Fibroblast of skin of abdomen (primary cell): ENCODE results near the gene LEPR.
A peak's percentile ranks its signal among the peaks of the same experiment; 100 is the strongest.
"Not testable (repeated sequence)": the region's sequence is repeated elsewhere in the genome, so short reads cannot be mapped to it uniquely, and the experiment has no call there.

Experiments used
- DNase-seq: peaks from one replicate; pipeline ENCODE4 v3.0.0-alpha.2; 2013

LEPR gene

DNA sequence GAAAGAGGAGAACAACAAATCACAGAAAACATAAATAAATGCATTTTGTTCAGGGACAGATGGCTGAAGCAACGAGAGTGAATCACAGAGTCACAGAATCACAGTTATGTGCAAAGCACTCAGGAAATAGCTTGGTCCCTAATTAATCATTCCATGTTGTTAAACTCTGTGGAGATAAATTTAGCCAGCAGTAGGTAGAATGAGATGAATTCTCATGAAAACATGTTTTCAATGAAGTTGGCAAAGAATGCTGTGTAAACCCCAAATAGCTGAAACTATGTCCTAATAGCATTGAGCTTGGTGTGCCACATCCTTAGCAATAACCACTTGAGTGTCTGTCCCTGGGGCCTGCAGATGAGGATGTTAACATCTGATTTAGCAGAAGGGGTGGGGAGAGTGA lies 20.4 kb downstream of the LEPR start:
- peak; percentile 68 for DNase-seq

DNA sequence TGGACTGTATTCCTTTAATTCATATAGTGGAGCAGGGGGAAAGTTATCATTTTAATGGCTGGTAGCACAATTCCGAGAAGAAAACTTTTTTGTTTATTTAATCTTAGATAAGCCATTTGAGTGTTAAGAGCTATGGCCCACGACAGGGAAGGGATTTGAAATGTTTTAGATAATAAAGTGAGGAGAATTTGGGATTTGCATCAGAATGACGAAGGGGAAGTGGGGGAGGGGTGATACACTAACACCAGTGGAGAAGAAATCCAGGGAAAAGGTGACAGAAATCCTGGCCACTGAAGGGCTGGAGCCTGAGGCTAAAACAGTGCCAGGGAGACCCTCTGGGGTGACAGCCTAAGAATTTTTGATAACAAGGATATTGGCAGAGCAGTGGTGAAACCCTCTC lies 21.0 kb downstream of the LEPR start:
- no peak for DNase-seq

- DNase-seq: no peak
These were observed 22.0 kb downstream of the LEPR start for GRCh38 chr1:65442442-65442841.

GRCh38 chr1:65443647-65444046 lies 23.2 kb downstream of the LEPR start:
- no peak for DNase-seq

DNA sequence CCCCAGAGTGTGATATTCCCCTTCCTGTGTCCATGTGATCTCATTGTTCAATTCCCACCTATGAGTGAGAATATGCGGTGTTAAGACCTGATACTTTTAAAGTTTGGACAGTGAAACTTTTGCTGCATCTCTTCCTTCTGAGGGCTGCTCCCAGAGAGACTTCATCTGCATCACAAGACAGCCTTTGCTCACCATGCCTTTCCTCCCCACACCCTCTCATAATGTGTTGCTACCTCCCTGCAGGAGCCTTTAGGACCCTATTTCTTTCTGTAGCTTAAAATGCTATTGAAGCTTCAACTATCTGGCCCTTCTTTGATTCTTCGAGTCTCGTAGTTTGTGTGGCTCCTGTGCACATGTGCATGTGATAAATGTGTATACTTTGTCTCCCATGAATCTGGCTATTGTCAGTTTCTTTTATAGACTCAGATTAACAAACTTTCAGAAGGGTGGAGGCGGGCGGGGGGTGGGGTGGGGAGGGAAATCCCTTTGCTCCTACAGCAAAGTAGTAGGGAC lies 23.7 kb downstream of the LEPR start:
- no peak for DNase-seq

GRCh38 chr1:65445837-65446236 lies 25.4 kb downstream of the LEPR start:
- DNase-seq: no peak

- DNase-seq: no peak
These were observed 28.9 kb downstream of the LEPR start for GRCh38 chr1:65449214-65449823.

DNA sequence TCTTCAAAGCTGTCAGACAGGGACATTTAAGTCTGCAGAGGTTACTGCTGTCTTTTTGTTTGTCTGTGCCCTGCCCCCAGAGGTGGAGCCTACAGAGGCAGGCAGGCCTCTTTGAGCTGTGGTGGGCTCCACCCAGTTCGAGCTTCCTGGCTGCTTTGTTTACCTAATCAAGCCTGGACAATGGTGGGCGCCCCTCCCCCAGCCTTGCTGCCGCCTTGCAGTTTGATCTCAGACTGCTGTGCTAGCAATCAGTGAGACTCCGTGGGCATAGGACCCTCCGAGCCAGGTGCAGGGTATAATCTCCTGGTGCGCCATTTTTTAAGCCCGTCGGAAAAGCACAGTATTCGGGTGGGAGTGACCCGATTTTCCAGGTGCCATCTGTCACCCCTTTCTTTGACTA lies 35.2 kb downstream of the LEPR start:
- DNase-seq: not testable (repeated sequence)

DNA sequence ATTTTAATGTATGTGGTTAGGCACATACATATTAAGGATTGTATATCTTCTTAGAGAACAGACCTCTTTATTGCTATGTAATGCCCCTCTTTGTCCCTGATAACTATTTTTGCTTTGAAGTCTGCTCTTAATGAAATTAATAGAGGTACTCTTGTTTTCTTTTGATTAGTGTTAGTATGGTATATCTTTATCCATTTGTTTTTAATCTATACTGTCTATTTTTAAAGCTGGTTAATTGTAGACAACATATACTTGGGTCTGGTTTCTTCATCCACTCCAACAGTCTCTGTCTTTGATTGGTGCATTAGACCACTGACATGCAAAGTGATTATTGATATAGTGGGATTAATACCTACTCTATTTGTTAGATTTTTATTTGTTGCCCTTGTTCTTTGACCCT lies 36.0 kb downstream of the LEPR start:
- no peak for DNase-seq

- no peak for DNase-seq
These were observed 37.4 kb downstream of the LEPR start for GRCh38 chr1:65457868-65458267.

DNA sequence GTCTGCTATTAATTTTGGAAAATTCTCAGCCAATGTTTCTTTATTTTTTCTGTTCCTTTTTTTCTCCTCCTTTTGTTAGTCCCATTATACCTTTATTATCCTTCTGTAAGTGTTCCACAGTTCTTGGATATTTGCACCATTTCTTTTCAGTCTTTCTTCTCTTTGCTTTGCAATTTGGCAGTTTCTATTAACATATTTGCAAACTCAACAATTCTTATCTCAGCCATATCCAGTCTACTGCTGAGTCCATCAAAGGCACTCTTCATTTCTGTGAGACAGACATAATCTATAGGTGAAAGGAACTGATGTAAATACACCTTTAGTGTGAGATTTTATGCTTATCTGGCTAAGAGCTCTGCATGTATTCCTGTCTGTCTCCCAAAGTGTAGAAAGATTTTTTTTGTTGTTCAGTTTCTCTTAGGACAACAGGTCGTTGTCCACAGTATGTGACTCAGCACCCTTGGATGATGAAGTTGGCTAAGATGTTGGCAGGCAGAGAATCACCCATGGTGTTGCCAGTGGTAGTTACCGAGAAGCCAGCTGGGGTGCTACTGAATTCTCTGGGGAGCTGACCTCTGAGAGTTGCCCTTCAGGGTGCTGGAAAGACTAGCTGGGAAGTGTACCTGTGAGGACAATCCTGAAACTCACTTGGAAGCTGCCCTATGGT lies 38.4 kb downstream of the LEPR start:
- DNase-seq: no peak

GRCh38 chr1:65459397-65459768 lies 38.9 kb downstream of the LEPR start:
- peak; percentile 17 for DNase-seq

GRCh38 chr1:65465837-65466236 lies 45.4 kb downstream of the LEPR start:
- not testable (repeated sequence) for DNase-seq

GRCh38 chr1:65467536-65467935 lies 47.1 kb downstream of the LEPR start:
- DNase-seq: no peak

- no peak for DNase-seq
These were observed 48.8 kb downstream of the LEPR start for GRCh38 chr1:65469126-65469888.

DNA sequence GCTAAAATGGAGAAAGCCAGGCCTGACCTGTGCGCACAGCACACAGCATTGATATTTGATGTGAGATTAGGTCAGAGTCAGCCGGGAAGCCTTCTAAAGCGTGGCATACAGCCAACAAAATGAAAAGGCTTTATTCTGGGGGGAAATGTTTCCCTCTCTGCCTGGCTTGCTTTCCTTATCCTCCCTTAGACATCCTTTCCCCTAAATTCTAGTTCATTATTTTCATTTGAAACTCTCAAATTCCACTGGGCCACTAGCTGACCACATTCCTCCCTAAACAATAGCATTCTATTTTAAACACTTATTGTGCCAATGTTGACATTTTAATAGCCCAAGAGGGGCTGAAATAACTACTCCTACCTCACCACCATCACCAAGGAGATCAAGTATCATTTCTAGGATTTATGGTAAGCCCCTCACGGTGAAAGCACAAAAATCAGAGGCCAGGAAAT lies 49.4 kb downstream of the LEPR start:
- peak; percentile 50 for DNase-seq
